Activated CD4-positive, alpha-beta T cell treated with anti-CD3 and anti-CD28 coated beads, Interleukin-2, amount 10 ng/mL, durations not matched to agents 7 days and 5 days (primary cell): ENCODE results near the gene DIP2A. TPM values are rescaled to one million over a fixed set of nuclear protein-coding genes. Genes with fewer than 3 reads are reported as not detected.

Source experiments
- CTCF ChIA-PET: fragments of 350-600 bp; sonication (Branson Sonifier 250); formaldehyde crosslinking; loops from one replicate; lab custom pipeline; 2021; ENCODE audit warnings: antibody characterized with exemption; lab: Charles Lee
- POLR2A ChIA-PET: fragments of 350-600 bp; sonication (Branson Sonifier 250); formaldehyde crosslinking; loops from one replicate; lab custom pipeline; 2021; ENCODE audit warnings: antibody characterized with exemption; lab: Charles Lee
- DNase-seq: peaks from one replicate; pipeline ENCODE4 v3.0.0-alpha.2; 2020
- H3K27ac Mint-ChIP-seq: one replicate; pipeline ENCODE4 v1.8.0; 2021; ENCODE audit warnings: mild to moderate bottlenecking, moderate library complexity, mixed read lengths
- H3K27me3 Mint-ChIP-seq: one replicate; pipeline ENCODE4 v1.8.0; 2021; ENCODE audit warnings: mixed read lengths
- H3K36me3 Mint-ChIP-seq: one replicate; pipeline ENCODE4 v1.8.0; 2021; ENCODE audit warnings: low read depth, mixed read lengths
- H3K4me1 Mint-ChIP-seq: one replicate; pipeline ENCODE4 v1.8.0; 2021; ENCODE audit warnings: mixed read lengths
- H3K4me3 Mint-ChIP-seq: one replicate; pipeline ENCODE4 v1.8.0; 2021; ENCODE audit warnings: mild to moderate bottlenecking, moderate library complexity, mixed read lengths
- H3K9me3 Mint-ChIP-seq: one replicate; pipeline ENCODE4 v1.8.0; 2021; ENCODE audit warnings: mixed read lengths
- total RNA-seq, 2 experiments: library from RNA; stranded (reverse); gene quantifications; one replicate each; pipeline ENCODE4 v1.2.3, GENCODE V29; 2021

The DIP2A gene
- total RNA-seq, 2 experiments from 2014 or later, result 57.6 to 62.1 TPM

DNA sequence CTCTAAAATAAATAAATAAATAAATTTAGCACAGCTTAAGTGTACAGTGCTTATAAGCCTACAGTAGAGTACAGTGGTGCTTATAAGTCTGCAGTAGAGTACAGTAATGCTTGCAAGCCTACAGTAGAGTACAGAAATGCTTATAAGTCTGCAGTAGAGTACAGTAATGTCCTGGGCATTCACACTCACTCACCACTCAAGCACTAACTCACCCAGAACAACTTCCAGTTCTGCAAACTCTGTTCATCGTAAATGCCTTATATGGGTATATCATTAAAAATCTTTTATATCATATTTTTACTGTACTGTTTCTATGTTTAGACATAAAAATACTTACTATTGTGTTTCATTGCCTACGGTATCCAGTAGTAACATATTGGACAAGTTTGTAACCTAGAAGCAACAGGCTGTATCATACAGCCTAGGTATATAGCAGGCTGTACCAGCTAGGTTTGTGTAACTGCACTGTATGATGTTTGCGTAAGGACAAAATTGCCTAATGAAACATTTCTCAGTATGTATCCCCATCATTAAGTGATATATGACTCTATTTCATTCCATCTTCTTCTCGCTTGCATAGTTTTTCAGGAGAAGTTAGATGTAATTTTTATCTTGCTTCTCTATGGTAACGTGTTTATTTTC, 160.2 kb downstream of the DIP2A start:
- Mint-ChIP-seq H3K27me3 (peaks cover 19% of the 10 kb centered on the region), H3K4me3 (no peak overlapping the region), H3K27ac (no peak overlapping the region), H3K36me3 (peaks cover 4% of the 10 kb centered on the region), H3K4me1 (peaks cover 33% of the 10 kb centered on the region), H3K9me3 (peaks cover 3% of the 10 kb centered on the region)
- ChIA-PET POLR2A (no interaction called here), CTCF (interaction anchor here (1.2 to 1.4 kb wide), 2 partner anchors 8 to 14 kb away, joined by 3 to 4 read pairs; no protein-coding TSS in a partner anchor)
- no peak for DNase-seq

Other genes starting within 250 kb of the DIP2A start
- 10 to 100 TPM; 47.8 to 53.3 TPM for gene LSS, start 230.1 kb upstream of the DIP2A start, total RNA-seq
- gene MCM3AP, start 173.3 kb upstream of the DIP2A start, total RNA-seq, result 100 to 1,000 TPM in 1 of 2 experiments, 10 to 100 TPM in 1; 94.5 to 118 TPM
- gene YBEY, start 172.5 kb upstream of the DIP2A start, total RNA-seq, result 10 to 100 TPM; 11.5 to 12.5 TPM
- 10 to 100 TPM; 67.5 to 68.3 TPM for gene C21orf58, start 135.0 kb upstream of the DIP2A start, total RNA-seq
- 10 to 100 TPM; 84.0 to 89.8 TPM for gene PCNT, start 134.7 kb upstream of the DIP2A start, total RNA-seq
- gene S100B, start 146.2 kb downstream of the DIP2A start, total RNA-seq, result under 1 TPM; 0.25 to 0.32 TPM
- 100 to 1,000 TPM; 116 to 137 TPM for gene PRMT2, start 176.8 kb downstream of the DIP2A start, total RNA-seq